SK-N-SH treated with all-trans-retinoic acid at 6 μM for 48 hours (cell line): ENCODE measurements around the gene AMH.

Experiments used
- ATAC-seq: fragments of 200-7000 bp; cut with Tn5 transposase; 3 replicates; pipeline ENCODE4 v1.9.1; 2020; ENCODE audit warnings: mild to moderate bottlenecking, moderate library complexity
- BACH2 ChIP-seq: fragments of 250-450 bp; sonication (Bioruptor Pico); IDR thresholded peaks from 2 replicates; pipeline ENCODE4 v1.9.0; 2021; ENCODE audit warnings: mild to moderate bottlenecking, borderline replicate concordance
- CREB5 ChIP-seq: fragments of 250-450 bp; sonication (Bioruptor Pico); IDR thresholded peaks from 2 replicates; pipeline ENCODE4 v1.5.1; 2020; ENCODE audit warnings: low read depth, mild to moderate bottlenecking, moderate library complexity
- CSDC2 ChIP-seq: fragments of 250-450 bp; sonication (Bioruptor Pico); IDR thresholded peaks from 2 replicates; pipeline ENCODE4 v1.5.0; 2020; ENCODE audit warnings: mild to moderate bottlenecking, moderate library complexity
- CSRNP3 ChIP-seq: fragments of 250-450 bp; sonication (Bioruptor Pico); IDR thresholded peaks from 2 replicates; pipeline ENCODE4 v1.5.1; 2021; ENCODE audit warnings: mild to moderate bottlenecking, moderate library complexity
- ESRRG ChIP-seq: fragments of 250-450 bp; sonication (Bioruptor Pico); IDR thresholded peaks from 2 replicates; pipeline ENCODE4 v1.6.1; 2021; ENCODE audit warnings: mild to moderate bottlenecking
- GLIS3 ChIP-seq: fragments of 250-450 bp; sonication (Bioruptor Pico); IDR thresholded peaks from 2 replicates; pipeline ENCODE4 v1.5.0; 2020; ENCODE audit warnings: mild to moderate bottlenecking, moderate library complexity
- ISL1 ChIP-seq: fragments of 250-450 bp; sonication (Bioruptor Pico); IDR thresholded peaks from 2 replicates; pipeline ENCODE4 v2.1.2; 2022; ENCODE audit warnings: mild to moderate bottlenecking, moderate library complexity
- PATZ1 ChIP-seq: fragments of 250-450 bp; sonication (Bioruptor Pico); IDR thresholded peaks from 2 replicates; pipeline ENCODE4 v1.8.0; 2020; ENCODE audit warnings: mild to moderate bottlenecking, moderate library complexity, borderline replicate concordance
- POU6F1 ChIP-seq: fragments of 250-450 bp; sonication (Bioruptor Pico); IDR thresholded peaks from 2 replicates; pipeline ENCODE4 v1.8.0; 2021; ENCODE audit warnings: low read depth, mild to moderate bottlenecking, moderate library complexity, borderline replicate concordance
- PPARA ChIP-seq: fragments of 250-450 bp; sonication (Bioruptor Pico); IDR thresholded peaks from 2 replicates; pipeline ENCODE4 v1.5.0; 2020; ENCODE audit warnings: mild to moderate bottlenecking, borderline replicate concordance
- RARB ChIP-seq: fragments of 250-450 bp; sonication (Bioruptor Pico); IDR thresholded peaks from 2 replicates; pipeline ENCODE4 v1.8.0; 2021; ENCODE audit warnings: mild to moderate bottlenecking, moderate library complexity
- TCF4 ChIP-seq: fragments of 250-450 bp; sonication (Bioruptor Pico); IDR thresholded peaks from 2 replicates; pipeline ENCODE4 v1.8.0; 2021; ENCODE audit warnings: mild to moderate bottlenecking, moderate library complexity, borderline replicate concordance
- TOX ChIP-seq: fragments of 250-450 bp; sonication (Bioruptor Pico); IDR thresholded peaks from 2 replicates; pipeline ENCODE4 v1.8.0; 2021; ENCODE audit warnings: mild to moderate bottlenecking, moderate library complexity, borderline replicate concordance
- TSHZ2 ChIP-seq: fragments of 250-450 bp; sonication (Bioruptor Pico); IDR thresholded peaks from 2 replicates; pipeline ENCODE4 v1.5.0; 2020; ENCODE audit warnings: mild to moderate bottlenecking, moderate library complexity
- ZFP3 ChIP-seq: fragments of 250-450 bp; sonication (Bioruptor Pico); IDR thresholded peaks from 2 replicates; pipeline ENCODE4 v1.5.0; 2020; ENCODE audit warnings: mild to moderate bottlenecking, moderate library complexity
- ZFP30 ChIP-seq: fragments of 450-650 bp; formaldehyde crosslinking; IDR thresholded peaks from 2 replicates; pipeline ENCODE4 v1.5.0; 2022; ENCODE audit warnings: mild to moderate bottlenecking, moderate library complexity
- ZNF565 ChIP-seq: fragments of 450-650 bp; formaldehyde crosslinking; conservative IDR thresholded peaks from 2 replicates; pipeline ENCODE4 v1.5.0; 2020; ENCODE audit warnings: low read depth, mild to moderate bottlenecking, moderate library complexity
- ZNF70 ChIP-seq: fragments of 450-650 bp; formaldehyde crosslinking; IDR thresholded peaks from 2 replicates; pipeline ENCODE4 v1.5.0; 2020; ENCODE audit warnings: mild to moderate bottlenecking, moderate library complexity
- ZNF8 ChIP-seq: fragments of 450-650 bp; formaldehyde crosslinking; IDR thresholded peaks from 2 replicates; pipeline ENCODE4 v1.5.0; 2020; ENCODE audit warnings: mild to moderate bottlenecking, moderate library complexity

Gene AMH

GRCh38 chr19:2207991-2208860 is 40.9 kb upstream of the AMH start:
- ATAC-seq, result no peak
- TF ChIP-seq ZNF8 (CRISPR knock-in tag), result no peak
- no peak for TF ChIP-seq ZNF565 (CRISPR knock-in tag)
- TF ChIP-seq TSHZ2 (CRISPR knock-in tag), result no peak
- no peak for TF ChIP-seq ZFP3 (CRISPR knock-in tag)
- no peak for TF ChIP-seq TOX
- TF ChIP-seq ZFP30 (CRISPR knock-in tag), result no peak
- TF ChIP-seq CREB5 (CRISPR knock-in tag), result no peak
- no peak for TF ChIP-seq TCF4 (CRISPR knock-in tag)
- TF ChIP-seq ISL1 (CRISPR knock-in tag), result no peak
- no peak for TF ChIP-seq CSDC2 (CRISPR knock-in tag)
- no peak for TF ChIP-seq RARB (CRISPR knock-in tag)
- no peak for TF ChIP-seq GLIS3 (CRISPR knock-in tag)
- no peak for TF ChIP-seq PATZ1 (CRISPR knock-in tag)
- no peak for TF ChIP-seq ESRRG (CRISPR knock-in tag)
- TF ChIP-seq BACH2, result no peak
- TF ChIP-seq PPARA (CRISPR knock-in tag), result no peak
- no peak for TF ChIP-seq ZNF70 (CRISPR knock-in tag)
- TF ChIP-seq CSRNP3, result no peak
- TF ChIP-seq, all 23 proteins: peak for 0

GRCh38 chr19:2208975-2209374 is 40.1 kb upstream of the AMH start:
- no peak for TF ChIP-seq ESRRG (CRISPR knock-in tag)
- no peak for TF ChIP-seq PPARA (CRISPR knock-in tag)
- ATAC-seq, result no peak

- TF ChIP-seq ZFP3 (CRISPR knock-in tag), result no peak
- TF ChIP-seq POU6F1 (CRISPR knock-in tag), result no peak
- TF ChIP-seq CREB5 (CRISPR knock-in tag), result no peak
- no peak for TF ChIP-seq CSDC2 (CRISPR knock-in tag)
- no peak for TF ChIP-seq BACH2
- ATAC-seq, result no peak
These were observed 39.7 kb upstream of the AMH start for GRCh38 chr19:2209408-2209807.
